Stimulated activated CD8-positive, alpha-beta memory T cell treated with anti-CD3 and anti-CD28 coated beads, Interleukin-7, amount 100 ng/mL, for 1 hour (primary cell): Measurements from ENCODE around the gene MOCS3.
A peak's percentile ranks its signal among the peaks of the same experiment; 100 is the strongest.
"Not testable (repeated sequence)": the region's sequence is repeated elsewhere in the genome, so short reads cannot be mapped to it uniquely, and the experiment has no call there.

ENCODE experiments used
- DNase-seq, 2 donors: peaks; one replicate each; pipeline ENCODE4 v3.0.0-alpha.2; 2020; ENCODE audit warnings: low read depth in 2 of 2

The MOCS3 gene

GRCh38 chr20:50932016-50932485, 26.6 kb upstream of the MOCS3 start:
- no peak for DNase-seq

DNA sequence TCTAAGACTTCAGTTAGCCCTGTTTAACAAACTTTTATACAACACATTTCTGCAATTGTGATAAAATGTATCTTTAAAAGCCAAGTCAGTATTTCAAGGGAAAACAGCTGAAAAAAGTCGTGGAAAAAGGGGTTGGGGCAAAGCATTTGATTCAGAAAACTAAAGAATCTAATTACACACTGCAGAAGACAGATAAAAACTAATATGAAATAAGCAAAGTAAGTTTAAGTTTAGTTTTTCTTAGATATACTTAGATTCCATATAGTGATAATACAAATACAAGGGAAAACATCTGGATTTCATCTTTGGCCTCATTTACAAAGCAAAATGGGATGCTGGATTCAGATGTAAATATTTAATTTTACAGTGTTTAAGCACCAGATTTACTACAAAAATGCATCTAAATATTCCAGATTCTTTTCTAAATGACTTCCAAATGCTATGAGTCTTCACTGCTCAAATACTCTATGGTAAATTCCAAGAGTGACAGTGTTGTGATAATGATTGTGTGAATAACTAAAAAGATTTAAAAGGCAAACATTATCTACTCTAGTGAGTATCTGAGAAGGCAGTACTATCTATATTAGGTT, 25.8 kb upstream of the MOCS3 start:
- DNase-seq = no peak

DNA sequence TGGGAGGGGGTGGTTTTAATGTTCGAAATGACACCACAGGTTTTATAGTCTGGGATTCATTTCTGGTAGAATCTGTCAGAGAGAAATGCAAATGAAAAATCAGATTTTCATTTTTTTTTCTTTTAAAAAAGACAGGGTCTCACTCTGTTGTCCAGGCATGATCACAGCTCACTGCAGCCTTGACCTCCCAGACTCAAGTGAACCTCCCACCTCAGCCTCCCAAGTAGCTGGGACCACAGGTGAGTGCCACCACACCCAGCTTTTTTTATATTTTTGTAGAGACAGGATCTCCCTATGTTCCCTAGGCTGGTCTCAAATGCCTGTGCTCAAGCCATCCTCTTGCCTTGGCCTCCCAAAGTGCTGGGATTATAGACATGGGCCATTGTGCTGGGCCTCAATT, 25.0 kb upstream of the MOCS3 start:
- DNase-seq = no peak

DNA sequence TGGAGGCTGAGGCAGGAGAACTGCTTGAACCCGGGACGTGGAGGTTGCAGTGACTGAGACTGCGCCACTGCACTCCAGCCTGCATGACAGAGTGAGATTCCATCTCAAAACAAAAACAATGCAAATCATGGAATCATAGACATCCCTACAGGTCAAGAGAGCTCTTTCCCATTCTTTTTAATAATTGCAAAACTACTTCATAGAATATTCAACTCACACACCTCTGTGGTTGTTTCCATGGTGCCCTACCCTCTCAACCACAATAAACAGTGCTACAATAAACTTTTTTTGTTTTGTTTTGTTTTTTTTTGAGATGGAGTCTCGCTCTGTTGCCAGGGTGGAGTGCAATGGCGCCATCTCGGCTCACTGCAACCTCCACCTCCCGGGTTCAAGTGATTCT, 15.5 kb upstream of the MOCS3 start:
- DNase-seq = no peak

GRCh38 chr20:50948132-50948785, 10.4 kb upstream of the MOCS3 start:
- DNase-seq = no peak

GRCh38 chr20:50953196-50953595, 5.4 kb upstream of the MOCS3 start:
- no peak for DNase-seq

DNA sequence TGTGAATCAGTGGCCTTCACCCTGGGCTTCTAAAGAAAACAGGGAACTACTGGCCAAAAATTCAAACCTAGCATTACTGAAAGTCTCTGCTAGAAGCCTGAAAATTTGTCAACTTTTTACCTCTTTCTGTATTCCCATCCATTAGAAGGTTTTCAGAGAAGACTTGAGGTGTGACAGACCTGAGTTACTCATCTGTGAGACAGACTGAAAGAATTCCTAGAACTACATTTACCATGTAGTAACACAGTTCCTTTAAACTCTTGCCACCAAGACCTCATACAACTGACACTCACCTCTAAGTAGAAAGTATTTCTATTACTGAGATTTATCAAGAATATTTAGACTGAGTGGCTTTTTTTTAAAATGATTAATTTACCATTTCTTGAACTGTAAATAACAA, 4.8 kb upstream of the MOCS3 start:
- DNase-seq = no peak

DNA sequence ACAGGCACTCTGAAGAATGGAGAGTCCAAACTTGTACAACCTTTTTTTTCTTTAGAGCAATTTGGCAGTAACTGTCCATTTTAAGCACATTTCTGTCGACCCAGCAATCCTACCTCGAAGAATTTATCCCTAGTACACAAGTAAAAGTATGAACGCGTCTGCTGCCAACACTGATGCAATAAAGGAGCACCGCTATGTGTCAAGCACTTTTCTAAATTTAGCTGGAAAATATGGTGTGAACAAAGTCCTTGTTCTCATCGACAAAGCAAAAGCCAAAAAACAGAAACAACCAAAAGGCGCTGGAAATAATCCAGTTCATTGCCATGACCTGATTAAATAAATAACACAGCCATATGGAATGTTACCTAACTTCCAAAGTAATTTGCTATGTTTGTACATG, 1.3 kb upstream of the MOCS3 start:
- DNase-seq = no peak

DNA sequence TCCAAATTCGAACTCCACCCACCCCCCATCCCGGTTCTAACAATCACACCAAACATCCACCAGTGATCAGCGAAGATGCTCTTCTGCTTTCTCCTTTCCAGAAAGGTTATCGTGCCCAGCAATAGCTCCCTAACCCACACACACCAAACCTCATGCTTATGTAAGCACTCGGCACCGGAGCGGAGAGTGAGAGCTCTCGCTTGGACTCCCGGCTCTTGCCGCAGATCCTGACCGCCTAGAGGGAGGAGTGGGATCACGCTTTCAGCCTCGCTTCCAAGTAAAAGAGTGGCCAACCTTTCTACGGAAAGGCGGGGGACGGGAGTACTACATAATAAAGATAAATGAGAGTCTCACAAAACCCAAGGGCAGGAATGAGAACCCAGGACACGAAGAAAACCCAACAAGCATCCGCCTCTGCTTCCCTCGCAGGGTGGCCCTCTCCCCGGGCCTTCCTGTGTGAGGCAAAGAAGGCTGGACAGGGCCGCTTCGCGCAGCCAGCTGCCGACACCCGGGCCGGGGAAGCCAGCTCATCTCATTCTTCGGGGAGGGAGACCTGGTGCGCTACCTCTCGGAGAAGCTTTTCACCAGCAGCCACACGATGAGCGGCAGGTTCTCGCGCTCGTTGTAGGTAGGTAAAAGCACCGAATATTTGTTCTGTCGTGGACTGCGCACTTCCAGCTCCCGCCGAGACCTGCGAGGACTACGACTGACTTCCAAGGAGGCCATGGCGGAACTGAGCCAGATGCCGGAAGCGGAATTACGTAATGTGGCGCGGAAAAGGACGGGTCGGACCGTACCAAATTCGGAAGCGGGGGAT, 612 bp upstream of the MOCS3 start, which contains the start of gene DPM1:
TSS of gene DPM1 (minus strand) at position 735 of the 817 bp plus-strand sequence. CDS start at position 726, 9 bp downstream.
- DNase-seq = peak; percentile 78 to 83

DNA sequence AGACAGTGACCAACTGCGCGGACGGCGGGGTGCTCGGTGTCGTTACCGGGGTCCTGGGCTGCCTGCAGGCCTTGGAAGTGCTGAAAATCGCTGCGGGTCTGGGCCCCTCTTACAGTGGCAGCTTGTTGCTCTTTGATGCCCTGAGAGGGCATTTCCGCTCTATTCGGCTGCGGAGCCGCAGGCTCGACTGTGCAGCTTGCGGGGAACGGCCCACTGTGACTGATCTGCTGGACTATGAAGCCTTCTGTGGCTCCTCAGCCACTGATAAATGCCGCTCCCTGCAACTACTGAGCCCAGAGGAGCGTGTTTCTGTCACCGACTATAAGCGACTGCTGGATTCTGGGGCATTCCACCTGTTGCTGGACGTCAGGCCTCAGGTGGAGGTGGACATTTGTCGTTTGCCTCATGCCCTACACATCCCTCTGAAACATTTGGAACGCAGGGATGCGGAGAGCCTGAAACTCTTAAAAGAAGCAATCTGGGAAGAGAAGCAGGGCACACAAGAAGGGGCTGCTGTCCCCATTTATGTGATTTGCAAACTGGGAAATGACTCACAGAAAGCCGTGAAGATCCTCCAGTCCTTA, 1.0 kb downstream of the MOCS3 start:
- DNase-seq = no peak

DNA sequence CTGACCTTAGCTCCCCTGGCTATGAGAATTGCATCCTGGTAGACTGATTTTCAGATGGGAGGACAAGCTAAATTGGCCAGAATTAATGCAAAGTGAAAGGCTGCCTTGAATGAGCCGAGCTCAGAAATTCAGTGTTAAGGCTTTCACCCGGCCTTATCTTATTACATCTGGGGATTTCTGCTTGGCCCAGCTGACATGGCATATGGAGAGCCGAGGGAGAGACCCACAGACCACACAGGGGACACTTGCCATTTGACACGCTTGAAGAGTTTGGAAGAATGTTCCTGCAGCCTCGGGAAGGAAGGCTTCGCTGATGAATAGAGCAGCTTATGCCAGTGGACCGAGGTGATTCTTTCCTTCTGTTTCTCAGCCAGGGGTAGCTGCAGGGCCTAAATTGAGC, 9.0 kb downstream of the MOCS3 start:
- DNase-seq = no peak

DNA sequence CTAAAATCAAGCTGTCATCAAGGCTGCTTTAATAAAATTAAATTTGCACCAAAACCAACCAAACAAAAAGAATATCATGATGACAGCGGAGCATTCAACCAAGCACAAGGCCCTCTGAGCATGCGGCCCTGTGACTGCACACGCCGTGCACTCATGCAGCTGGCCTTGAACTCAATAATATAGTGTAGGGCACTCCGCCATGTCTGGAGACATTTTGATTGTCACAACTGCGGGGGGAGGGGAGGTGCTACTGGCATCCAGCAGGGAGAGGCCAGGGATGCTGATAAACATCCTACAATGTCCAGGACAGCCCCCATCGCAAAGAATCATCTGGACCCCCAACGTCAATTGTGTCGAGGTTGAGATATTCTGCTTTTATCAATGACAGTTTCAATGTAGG, 9.7 kb downstream of the MOCS3 start:
- no peak for DNase-seq

GRCh38 chr20:50969435-50969834, 10.8 kb downstream of the MOCS3 start:
- DNase-seq = no peak

- DNase-seq = no peak
Observed at GRCh38 chr20:50969912-50970311, 11.3 kb downstream of the MOCS3 start.

DNA sequence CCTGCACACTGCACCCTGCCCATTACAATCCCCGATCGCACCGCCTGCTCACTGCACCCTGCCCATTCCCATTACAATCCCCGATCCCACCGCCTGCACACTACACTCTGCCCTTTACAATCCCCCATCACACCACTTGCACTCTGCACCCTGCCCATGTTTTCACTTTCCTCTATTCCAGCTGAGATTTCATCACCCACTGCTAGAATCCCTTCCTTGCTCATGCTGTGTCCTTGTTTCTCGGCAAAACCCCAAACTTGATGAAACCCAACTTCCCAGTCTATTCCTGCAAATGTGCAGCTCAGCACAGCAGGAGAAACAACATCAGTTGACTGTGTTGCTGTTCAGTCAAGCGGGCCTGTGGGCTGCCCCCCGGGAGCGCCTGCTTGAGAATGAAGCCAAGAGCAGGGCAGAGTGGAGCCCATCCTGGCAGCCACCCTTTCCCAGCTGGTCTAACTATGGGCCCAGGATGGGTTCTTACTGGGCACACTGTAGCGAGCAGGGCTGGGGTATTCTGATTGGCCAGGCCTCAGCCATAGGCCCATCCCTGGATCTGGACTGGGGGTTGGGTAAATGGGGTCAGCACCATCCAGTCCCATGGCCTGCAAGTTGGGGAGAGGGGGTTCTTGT, 17.2 kb downstream of the MOCS3 start:
- DNase-seq = no peak

DNA sequence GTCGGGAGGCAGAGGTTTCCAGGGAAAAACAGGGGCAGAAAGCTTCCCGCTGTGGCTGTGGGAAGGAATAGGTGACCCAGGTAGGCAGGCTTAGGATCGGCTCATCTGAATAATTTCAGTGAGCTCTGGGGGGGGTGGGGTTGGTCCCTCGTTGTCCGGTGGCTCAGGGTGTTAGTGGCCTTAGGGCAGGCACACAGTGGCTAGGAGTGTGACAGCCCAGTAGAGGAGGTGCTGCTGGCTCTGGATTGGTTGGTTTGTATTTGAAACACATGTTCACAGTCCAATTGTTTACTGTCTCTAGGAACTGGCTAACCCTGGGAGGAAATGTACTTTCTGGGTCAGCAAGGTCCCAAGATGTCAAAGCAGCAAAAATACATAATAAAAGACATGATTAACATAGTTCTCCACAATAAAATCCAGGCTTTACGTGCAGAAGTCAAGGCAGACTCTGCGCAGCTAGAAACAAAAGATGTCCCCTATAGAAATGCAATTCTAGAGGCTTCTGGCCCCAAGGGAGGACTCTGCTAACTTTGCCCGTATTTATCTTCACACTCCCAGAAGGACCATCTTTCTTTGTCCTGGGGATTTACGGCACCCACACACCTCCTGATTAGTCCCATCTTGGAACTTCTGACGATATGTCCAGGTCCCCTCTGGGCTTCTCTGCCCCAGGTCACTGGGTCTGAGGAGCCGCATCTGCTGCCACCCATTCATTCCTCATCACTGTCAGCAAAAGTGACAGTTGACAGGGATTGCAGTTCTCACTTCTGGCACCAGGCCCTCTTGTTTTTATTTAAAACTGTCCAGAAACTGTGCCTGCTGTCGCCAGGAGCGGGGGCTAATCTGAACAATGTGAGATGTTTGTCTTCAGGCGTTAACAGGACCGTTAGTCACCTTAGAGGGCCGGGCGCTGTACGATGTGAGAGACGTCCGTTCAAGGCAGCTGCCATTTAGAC, 18.7 kb downstream of the MOCS3 start:
- no peak for DNase-seq

- not testable (repeated sequence) for DNase-seq
Observed at GRCh38 chr20:50978533-50978932, 19.9 kb downstream of the MOCS3 start.

GRCh38 chr20:50980071-50980681, 21.6 kb downstream of the MOCS3 start:
- no peak for DNase-seq

DNA sequence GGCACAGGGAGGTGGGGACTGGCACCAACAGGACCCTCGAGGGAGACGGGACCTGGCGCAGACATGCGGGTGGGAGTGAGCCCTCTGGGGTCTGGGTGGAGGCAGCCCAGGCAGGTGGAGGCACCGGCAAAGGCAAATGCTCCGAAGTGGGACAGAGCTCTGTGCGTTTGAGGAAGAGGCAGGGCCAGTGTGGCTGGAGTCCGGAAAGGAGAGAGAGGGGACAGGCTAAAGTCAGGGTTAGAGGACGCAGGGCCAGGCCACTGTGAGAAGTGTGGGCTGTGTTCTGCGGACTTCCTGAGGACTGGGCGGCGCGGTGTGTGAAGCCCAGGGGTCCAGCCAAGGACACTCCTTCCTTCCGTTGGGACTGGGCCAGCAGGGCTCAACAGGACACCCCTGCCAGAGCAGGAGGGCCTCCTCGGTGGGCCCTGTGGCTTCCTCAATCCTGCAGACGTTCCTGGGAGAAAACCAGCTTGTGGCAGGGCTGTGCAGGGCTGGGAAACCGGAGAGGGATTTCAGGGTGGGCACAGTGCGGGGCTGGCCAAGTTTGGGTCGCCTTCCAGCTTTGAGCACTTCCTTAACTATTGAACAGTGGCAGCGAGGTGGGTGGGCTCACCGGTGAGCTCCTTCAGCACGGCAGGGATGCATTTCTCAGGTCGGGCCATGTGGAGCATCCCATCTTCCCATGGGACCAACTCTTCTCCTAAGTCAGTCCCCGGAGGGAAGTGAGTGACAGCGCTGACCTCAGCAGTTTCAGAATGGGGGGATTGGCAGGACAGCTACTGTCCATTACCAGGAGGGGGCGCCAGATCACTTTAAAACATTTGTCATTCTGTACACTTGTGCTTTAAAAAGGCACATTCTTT, 22.5 kb downstream of the MOCS3 start:
- peak; percentile 22 to 43 for DNase-seq

DNA sequence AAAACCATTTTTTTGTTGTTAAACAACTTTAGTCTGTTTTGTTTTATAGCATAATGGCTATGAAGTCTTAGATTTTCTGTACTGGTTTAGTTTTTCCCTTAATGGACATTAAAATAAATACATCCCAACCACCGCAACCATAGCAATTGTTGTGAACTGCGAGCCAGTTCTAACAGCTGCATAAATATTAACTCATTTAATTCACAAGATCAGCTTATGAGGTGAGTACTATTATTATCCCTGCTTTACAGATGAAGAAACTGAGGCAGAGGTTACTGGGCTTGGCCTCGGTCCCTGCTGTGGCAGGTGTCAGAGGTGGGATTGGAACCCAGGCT, 23.1 kb downstream of the MOCS3 start:
- DNase-seq = no peak
